Hindlimb muscle (tissue), 1 donor: ENCODE results near the gene NR1D2. TPM values are rescaled to one million over a fixed set of nuclear protein-coding genes. Genes with fewer than 3 reads are reported as not detected.
"Not testable (repeated sequence)": the region's sequence is repeated elsewhere in the genome, so short reads cannot be mapped to it uniquely, and the experiment has no call there.

Experiments
- DNase-seq: peaks from one replicate; pipeline ENCODE4 v3.0.0-alpha.2; 2013
- polyA plus RNA-seq: library from polyadenylated mRNA; unstranded; fragments of 120-200 nt; gene quantifications from one replicate; pipeline ENCODE4 v1.2.1, GENCODE V29; 2013; ENCODE audit not compliant: insufficient read length

Gene NR1D2
- polyA plus RNA-seq, 1 donor, result 23.6 TPM

DNA sequence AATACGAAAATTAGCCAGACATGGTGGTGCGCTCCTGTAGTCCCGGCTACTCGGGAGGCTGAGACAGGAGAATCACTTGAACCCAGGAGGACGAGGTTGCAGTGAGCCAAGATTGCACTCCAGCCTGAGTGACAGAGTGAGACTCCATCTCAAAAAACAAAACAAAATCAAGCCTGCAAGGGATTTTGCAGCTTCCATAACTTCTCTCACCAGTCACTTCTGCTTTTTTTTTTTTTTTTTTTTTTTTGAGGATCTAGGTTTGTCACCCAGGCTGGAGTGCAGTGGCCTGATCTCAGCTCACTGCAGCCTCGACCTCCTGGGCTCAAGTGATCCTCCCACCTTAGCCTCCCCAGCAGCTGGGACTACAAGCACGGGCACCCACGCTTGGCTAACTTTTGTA, 65.7 kb downstream of the NR1D2 start:
- DNase-seq, result not testable (repeated sequence)

DNA sequence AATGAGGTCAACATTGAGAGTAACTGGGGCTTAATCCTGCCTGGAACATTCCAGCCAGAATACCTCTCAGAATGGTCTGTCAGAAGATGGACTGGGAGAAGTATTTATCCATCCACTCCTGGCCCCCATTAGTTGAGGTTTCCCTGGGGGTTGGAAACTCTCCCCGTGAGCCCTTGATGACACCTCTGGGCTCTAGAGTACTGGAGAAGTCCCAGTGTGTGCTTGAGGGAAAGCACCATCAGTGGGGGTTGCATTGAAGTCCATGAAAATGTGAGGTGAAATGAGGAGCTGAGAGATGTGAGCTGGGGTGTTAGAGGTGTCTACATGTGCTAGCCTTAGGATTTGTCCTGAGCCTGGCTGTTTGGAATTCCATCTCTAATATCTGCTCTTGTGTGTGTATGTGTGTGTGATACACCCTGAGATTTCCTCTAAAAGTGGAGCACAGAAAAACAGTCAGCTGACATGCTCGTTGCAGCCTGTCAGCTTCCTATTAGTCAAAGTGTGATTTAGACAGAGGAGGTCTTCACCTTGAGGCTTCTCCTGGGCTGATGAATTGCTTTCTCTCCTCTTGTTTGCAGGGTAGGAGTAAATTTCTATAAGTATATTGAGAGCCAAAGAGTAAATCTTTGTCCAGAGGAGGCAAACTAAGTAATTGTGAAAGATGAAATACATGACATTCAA, 67.6 kb downstream of the NR1D2 start:
- no peak for DNase-seq

DNA sequence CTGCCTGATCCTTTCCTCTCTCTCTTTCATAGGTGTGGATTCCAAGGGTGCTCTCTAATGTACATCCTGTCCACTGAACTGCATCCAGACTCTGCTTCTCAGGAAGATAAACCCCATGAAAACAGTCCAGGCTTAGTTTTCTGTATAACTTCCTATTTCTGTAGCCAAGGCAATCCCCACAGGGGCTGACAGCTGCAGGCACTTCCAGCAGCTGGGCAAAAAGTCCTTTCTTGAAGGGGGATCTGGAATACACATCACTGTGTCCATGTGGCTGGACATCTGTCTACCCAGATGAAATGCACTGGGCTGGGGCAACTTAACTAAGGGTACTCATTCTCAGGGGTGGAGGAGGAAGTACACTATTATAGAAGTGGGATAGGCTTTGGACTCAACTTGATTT, 72.2 kb downstream of the NR1D2 start:
- DNase-seq, result peak; percentile 86

DNA sequence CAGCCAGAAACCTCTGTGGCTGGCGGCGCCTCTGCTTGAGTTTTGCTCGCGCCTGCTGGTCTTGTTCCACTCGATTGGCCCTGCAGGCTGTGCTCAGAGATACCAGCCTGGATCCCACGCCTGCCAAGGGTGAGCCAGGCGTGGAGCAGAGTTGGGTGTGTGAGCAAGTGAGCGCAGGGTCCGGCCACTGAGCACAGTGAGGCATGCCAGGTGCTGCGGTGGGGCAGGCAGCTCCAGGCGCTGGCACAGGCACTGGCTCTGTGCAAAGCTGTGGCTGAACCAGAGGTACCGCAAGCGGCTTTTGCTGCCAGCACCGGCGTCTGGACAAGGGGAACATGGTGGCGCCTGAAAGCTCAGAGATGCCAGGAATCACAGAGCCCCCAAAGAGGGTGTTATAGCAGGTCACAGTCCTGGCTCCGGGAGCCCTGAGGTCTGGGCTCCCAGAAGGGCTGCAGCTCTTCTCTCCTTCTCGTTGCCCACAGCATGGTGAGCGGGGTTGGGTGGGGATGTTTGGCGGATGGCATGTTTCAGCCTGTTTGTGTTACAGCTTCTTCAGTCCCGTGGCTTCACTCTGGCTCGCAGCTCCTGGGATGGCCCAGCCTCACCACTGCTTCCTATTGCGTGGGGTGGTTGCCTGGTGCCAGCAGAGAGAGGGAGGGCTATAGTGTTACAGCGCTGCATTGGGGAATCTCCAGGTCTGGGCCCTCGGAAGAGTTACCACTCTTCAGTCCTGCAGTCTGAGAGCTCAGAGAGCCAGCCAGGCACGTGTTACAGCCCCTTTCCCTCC, 73.9 kb downstream of the NR1D2 start:
- no peak for DNase-seq

DNA sequence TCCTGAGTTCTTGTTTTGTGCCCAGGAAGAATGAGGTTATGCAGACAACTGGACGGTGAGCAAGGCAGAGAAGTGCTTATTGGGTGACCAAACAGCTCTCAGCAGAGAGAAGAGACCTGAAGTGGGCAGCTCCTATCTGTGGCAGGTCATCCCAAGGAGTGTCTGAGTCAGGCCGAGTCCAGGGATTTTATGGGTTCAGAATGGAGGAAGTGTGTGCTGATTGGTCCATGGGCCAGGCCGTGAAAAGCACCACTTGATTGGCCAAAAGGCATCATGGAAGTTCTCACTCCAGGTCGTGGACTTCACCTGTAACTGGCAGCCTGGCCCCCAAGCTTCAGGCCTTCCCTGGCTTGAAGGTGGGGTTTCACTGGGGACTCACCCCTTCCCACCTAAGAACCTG, 74.5 kb downstream of the NR1D2 start:
- no peak for DNase-seq

DNA sequence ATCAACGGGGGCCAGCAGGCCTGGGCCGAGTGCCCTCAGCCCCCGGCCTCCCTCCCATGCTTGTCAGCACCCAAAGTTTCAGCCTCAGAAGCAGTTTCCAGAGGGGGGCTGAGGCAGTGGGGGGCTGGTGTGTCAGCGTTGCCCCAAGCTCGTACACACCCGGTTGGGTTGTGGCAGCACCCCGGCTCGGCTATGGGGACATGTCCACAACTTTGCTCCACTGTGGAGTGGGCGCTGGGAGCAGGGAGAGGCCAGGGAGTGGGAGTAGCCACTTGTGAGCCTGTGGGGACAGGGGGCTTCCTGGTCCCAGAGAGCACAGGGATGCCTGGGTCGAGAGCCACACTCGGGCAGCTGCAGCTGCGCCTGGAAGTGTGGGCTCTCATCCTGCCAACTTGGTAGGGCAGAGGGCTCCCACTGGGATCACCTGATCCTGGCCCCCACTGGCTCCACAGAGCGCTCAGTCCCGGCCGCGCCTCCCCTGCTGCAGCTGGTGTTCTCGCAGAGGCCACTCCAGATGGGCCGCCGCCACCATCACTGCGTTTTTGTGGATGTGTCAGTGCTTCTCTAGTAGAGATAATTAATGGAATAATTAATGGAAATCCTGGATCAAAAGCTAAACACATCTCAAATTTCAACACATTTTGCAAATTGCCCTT, 75.1 kb downstream of the NR1D2 start:
- no peak for DNase-seq

DNA sequence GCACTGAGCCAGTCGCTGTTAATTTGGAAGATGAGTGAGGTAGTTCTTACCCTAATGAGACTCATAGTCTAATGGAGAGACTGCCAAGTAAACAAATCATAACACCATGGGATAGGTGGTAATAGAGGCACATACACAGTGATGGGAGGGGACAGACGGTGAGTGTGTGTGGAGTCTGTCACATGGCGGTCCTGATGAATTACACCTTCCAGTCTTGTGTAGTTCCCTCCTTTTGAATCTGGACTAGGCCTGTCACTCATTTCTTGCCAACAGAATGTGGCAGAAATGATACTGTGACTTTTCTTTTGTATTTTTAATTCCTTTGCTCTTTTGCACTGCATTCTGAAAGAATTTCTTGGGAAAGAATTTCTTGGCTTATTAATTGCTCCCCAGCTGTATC, 78.1 kb downstream of the NR1D2 start:
- no peak for DNase-seq

DNA sequence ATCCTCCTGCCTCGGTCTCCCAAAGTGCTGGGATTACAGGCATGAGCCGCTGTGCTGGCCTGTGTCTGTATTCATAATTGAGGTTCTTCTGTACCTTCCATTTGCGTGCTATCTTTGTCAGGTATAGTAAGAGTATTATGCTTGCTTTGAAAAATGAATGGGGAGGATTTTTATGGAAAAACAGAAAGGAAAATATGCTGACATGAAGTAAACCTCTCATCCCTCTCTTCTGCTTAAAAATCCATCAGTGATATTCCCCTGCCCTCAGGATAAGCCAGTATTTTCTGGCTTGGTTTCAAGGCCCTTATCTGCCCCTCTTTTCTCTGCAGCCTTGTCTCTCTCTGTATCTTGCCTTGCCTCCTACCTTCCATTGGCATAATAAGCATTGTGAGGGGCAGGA, 80.7 kb downstream of the NR1D2 start:
- DNase-seq, result no peak

DNA sequence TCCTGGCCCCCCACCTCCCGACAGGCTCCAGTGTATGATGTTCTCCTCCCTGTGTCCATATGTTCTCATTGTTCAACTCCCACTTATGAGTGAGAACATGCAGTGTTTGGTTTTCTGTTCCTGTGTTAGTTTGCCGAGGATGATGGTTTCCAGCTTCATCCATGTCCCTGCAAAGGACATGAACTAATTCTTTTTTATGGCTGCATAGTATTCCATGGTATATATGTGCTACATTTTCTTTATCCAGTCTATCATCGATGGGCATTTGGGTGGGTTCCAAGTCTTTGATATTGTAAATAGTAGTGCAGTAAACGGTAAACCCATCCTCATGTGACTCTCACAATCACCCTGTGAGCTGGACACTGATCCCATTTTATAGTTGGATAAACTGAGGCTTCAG, 81.6 kb downstream of the NR1D2 start:
- DNase-seq, result not testable (repeated sequence)

DNA sequence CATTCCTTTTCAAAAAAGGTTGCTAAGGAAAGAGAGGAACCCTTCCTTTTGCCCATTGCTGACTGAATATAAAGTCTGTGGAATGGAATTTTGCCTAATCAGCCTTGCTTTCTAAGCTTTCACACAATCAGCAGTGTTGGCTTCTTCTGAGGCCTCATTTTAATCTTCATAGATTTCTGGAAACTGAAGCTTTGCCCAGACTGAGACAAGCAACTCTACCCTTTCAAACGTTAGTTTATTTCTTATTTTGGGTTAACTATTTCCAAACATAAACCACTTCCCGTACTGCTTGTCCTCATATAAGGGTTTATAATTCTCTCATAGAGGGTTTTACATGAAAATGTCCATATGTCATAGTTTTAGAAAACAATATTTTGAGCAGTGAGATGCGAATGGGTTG, 82.9 kb downstream of the NR1D2 start:
- DNase-seq, result no peak

Other genes with a start within 250 kb of the NR1D2 start
- gene UBE2E1, start 139.3 kb upstream of the NR1D2 start, polyA plus RNA-seq, result 78.5 TPM
- 14.7 TPM for gene NKIRAS1, start 28.3 kb upstream of the NR1D2 start, polyA plus RNA-seq
- 2,401 TPM for gene RPL15, start 28.2 kb upstream of the NR1D2 start, polyA plus RNA-seq